ENCODE results near the gene SLCO2B1.

Gene SLCO2B1

GRCh38 chr11:75145196-75145971 is 5.5 kb upstream of the SLCO2B1 start:
- no peak for DNase-seq

GRCh38 chr11:75145972-75146519 is 4.9 kb upstream of the SLCO2B1 start:
- DNase-seq: no peak

DNA sequence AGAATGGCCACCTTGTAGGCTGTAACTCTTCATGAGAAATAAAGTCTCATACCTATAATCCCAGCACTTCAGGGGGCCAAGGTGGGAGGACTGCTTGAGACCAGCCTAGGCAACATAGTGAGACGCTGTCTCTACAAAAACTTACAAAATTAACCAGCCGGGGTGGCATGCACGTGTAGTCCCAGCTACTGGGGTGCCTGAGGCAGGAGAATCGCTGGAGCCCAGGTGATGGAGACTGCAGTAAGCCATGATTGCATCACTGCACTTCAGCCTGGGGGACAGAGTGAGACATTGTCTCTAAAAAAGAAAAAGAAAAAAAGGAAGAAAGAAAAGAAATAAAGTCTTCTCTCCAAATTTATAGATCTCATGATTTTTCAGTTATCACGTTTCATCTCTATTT is 4.2 kb upstream of the SLCO2B1 start:
- no peak for DNase-seq

DNA sequence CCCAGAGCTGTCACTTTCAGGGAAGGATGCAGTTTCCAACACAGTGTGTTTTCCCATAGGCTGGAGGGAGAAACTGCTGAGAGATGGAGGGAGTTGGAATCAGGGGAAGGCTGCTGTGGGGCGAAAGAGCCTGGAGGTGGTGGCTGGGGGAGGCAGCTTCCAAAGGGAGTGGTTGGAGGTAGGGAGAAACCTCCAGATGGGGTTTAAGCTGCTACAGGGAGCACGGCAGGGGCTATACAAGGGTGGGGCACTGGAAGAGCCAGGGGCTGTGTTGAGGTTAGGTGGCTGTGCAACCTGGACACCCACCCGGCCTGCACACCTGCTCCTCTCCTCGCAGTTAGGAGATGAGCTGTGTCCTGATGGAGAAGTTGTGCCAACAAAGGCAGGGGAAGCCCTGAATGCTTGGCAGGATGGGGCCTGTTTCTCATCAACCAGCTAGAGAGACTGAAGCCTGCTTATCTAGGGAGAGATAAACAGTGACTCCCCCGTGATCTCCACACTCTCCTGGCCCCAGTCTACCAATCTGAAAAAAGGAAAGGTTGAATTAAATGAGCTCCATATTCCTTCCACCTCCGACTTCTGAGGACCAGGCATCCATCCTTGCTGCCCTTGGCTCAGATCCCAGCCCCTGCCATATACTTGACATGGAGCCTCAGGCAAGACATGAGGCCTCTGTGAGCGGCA is 3.6 kb upstream of the SLCO2B1 start:
- DNase-seq: no peak

GRCh38 chr11:75147875-75148263 is 3.0 kb upstream of the SLCO2B1 start:
- no peak for DNase-seq

- DNase-seq: no peak
Measured at GRCh38 chr11:75148436-75148983, 2.4 kb upstream of the SLCO2B1 start.

- DNase-seq: no peak
Measured at GRCh38 chr11:75149766-75150465, 991 bp upstream of the SLCO2B1 start.

GRCh38 chr11:75151346-75152047 is 590 bp downstream of the SLCO2B1 start:
- no peak for DNase-seq

- DNase-seq: no peak
Measured at GRCh38 chr11:75152090-75152489, 1.2 kb downstream of the SLCO2B1 start.

- DNase-seq: no peak
Measured at GRCh38 chr11:75152651-75153427, 1.9 kb downstream of the SLCO2B1 start.

GRCh38 chr11:75154646-75155569 is 4.0 kb downstream of the SLCO2B1 start:
- no peak for DNase-seq

DNA sequence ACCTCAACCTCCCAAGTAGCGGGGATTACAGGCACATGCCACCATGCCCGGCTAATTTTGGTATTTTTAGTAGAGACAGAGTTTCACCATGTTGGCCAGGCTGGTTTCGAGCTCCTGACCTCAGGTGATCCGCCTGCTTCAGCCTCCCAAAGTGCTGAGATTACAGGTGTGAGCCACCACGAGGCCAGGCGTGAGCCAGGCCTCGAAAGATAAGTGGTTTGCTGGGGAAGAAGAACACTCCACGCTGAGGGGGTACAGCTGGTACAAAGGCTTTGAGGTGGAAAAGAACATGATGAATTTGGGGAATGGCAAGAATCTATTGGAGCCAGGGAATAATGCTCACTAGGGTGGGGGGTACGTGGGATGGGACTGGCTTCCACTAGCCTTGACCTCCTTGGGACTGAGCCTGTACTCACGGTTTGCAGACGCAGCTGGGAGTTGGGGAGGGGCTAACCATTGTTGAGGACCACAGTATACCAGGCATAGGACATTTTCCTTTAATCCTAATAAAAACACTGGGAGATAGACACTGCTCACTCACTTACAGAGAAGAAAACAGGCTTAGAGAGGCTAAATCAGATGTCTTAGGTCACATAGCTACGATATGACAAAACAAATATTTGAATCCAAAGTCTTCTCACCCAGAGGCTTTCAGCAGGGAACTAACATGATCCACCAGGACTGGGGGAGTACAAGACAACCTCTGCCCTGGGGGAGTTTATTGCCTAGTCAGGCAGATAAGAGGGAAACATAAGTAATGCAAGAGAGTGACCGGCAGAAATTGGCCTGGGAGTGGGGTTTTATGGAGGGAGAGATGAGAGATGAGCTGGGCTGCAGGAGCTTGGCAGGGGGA is 4.9 kb downstream of the SLCO2B1 start:
- no peak for DNase-seq

DNA sequence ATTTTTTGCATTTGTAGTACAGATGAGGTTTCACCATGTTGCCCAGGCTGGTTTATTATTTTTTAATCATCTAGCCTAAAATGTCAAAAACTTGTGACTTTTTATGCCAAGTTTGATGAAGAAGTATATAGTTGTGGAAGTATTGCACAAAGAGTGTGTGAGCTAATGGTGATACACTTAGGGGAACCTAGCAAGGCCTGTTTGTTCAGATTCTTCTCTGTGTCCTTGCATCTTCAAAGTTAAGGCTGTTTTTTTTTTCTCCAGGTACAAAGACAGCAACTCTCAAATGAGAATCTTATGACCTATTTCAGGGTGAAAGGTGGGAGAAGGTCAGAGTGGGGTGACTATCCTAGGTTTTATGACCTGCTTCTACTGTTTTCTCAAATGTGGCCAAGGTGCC is 7.3 kb downstream of the SLCO2B1 start:
- DNase-seq: no peak

GRCh38 chr11:75158696-75159150 is 7.8 kb downstream of the SLCO2B1 start:
- no peak for DNase-seq

DNA sequence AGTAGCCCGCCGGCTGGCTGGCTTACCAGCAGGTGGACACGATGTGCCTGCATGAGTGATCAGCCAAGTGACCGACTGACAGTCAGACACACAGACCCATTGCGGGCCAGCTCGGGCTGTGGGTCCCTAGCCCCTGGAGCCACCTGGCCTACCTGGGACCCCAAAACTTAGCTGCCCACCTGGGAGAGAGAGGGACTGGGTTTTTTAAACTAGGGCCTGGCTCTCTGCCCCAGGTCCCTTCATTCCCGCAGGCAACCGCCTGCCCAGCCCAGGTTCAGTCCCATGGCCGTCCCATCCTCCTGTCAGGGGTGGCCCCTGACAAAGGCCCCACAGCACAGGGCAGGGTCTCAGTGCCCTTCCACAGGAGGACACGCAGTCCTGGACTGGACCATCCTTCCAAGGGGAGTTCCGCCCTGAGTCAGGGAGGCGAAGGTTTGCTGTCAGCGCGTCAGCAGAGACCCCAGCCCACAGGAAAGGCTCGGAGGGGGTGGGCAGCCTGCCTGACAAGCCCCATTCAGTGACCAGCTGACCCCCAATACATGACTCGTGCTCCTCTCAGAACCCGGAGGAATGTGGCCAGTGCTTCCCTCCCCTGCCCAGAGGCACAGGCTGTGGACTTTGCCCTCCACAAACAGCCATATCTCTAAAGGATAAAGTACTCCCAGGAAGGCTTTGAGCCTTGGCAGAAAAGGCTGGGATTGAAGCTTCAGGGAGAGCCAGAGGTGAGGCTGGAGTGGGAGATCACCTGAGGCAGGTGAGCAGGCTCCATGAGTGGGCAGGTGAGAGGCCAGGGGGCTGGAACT is 8.4 kb downstream of the SLCO2B1 start:
- no peak for DNase-seq

- DNase-seq: no peak
Measured at GRCh38 chr11:75160220-75160757, 9.4 kb downstream of the SLCO2B1 start.

- DNase-seq: no peak
Measured at GRCh38 chr11:75160880-75161279, 10.0 kb downstream of the SLCO2B1 start.

DNA sequence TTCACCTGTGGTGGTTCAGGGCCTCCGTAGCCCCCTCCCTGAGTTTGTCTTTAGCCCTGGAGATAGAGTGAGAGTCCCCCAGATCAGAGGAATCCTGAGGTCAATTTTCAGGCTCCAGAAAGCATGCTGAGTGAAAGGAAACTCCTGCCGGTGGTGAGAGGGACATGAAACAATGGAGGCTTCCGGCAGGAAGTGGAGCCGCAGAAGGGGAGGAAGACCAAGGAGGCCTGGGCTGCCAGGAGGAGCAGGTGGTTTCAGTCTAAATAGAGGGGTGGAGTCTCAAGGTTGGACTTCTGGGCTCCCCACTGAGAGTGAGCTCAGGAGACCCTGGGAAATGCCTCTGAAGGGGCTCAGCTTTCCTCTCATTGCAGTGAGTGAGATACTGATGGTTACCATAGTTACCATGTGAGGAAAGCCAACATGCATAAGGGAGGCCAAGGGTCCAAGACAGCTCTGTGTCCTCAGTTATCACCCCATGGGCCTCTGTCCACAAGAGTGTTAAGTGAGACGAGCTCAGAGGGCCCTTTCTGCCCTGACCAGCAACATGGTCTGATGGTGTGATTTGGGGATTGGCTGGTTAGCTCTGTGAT is 10.7 kb downstream of the SLCO2B1 start:
- no peak for DNase-seq

Data from NCI-H1694 (cell line).